ENCODE measurements around the gene C11orf68.

Gene C11orf68

DNA sequence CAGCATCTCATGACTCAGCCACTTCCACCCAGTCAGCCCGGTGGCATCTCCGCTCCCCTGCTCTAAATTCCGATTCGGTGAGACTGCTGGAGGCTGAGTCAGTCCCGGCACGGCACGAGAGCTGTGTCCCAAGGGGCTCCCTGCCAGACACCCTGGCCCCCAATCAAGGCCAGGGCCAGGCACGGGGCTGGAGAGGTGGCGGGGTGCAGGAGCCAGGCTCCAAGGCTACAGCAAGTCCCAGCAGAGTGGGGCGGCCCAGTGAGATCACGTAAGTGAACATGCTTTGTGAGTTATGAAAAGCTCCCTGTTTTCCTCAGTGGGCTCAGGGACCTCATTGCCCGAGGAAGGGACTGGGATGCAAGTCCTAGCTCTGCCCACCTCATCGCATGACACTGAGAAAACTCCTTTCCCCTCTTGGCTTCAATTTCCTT lies 3.0 kb downstream of the C11orf68 start:
- no peak overlapping the region for H3K4me3 ChIP-seq (ENCODE audit: insufficient read depth, low read depth, low read length, poor library complexity, severe bottlenecking)
- H3K36me3 ChIP-seq (ENCODE audit: control insufficient read depth, insufficient read depth, low read length), result no peaks in the 10 kb centered on the region
- peaks cover 28% of the 10 kb centered on the region for H3K4me1 ChIP-seq (ENCODE audit: control insufficient read depth, insufficient read depth, low read length, poor library complexity, severe bottlenecking)
- H3K27me3 ChIP-seq (replicated peaks; ENCODE audit: control insufficient read depth, insufficient read depth, low read length, poor library complexity, severe bottlenecking), result no peaks in the 10 kb centered on the region
- H3K9me3 ChIP-seq (ENCODE audit: control insufficient read depth, low read length), result no peaks in the 10 kb centered on the region
- no peak for DNase-seq
- no peak overlapping the region for H3K27ac ChIP-seq (ENCODE audit: insufficient read depth, low read length, poor library complexity, severe bottlenecking)

DNA sequence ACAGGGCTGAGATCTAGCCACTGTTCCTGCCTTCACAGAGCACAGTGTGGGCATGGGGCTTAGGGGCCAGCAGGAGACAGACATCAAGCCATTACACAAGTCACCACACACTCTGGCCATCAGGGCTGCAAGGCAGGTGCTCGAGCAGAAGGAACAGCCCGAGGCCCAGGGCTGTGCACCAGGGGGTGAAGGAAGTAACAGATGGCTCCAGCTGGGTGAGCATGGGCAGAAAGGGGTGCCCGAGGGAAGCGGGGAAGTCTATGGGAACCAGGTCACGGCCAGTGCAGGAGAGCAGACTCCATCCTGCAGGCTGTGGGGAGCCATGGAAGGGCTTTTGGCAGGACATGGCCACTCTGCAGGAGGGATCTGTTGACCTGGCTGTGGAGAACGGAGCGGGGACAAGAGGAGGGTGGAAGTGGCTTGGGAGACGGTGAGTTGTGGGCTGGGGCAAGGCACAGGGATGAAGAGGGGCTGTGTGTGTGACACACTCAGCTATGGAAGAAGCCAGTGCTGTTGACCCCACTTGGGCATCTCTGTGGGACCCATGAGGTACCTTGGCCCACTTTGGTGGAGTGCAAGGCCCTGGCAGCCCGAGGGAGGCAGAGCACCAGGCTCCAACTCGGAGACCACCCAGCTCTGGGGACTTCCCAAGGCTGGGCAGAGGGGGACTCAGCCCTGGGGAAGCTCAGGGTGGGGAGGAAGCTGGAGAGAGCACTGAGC lies 3.6 kb downstream of the C11orf68 start:
- H3K27me3 ChIP-seq (replicated peaks; ENCODE audit: control insufficient read depth, insufficient read depth, low read length, poor library complexity, severe bottlenecking), result no peaks in the 10 kb centered on the region
- H3K4me1 ChIP-seq (ENCODE audit: control insufficient read depth, insufficient read depth, low read length, poor library complexity, severe bottlenecking), result peaks cover 22% of the 10 kb centered on the region
- no peaks in the 10 kb centered on the region for H3K9me3 ChIP-seq (ENCODE audit: control insufficient read depth, low read length)
- DNase-seq, result no peak
- H3K36me3 ChIP-seq (ENCODE audit: control insufficient read depth, insufficient read depth, low read length), result no peaks in the 10 kb centered on the region
- H3K4me3 ChIP-seq (ENCODE audit: insufficient read depth, low read depth, low read length, poor library complexity, severe bottlenecking), result no peak overlapping the region
- H3K27ac ChIP-seq (ENCODE audit: insufficient read depth, low read length, poor library complexity, severe bottlenecking), result no peak overlapping the region

DNA sequence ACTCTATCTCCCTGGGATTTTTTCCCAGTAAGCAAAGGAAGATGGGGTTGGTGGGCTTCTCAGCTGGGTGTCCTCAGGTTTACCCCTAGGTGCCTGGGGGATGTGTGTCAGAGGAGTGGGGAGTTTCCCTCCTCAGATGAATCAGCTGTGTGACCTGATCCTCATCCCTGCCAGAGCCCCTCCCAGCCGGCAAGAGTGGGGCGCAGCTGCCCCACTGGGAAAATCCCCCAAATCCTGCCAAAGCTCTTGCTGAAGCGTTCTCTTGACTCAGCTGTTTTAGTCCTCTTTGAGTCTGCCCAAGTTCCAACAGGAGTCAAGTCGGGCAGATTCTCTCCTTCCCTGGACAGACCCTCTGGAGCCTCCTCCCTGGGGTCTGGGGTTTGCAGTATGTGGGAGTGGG lies 6.0 kb downstream of the C11orf68 start:
- no peak for DNase-seq
- H3K9me3 ChIP-seq (ENCODE audit: control insufficient read depth, low read length), result no peaks in the 10 kb centered on the region
- H3K36me3 ChIP-seq (ENCODE audit: control insufficient read depth, insufficient read depth, low read length), result no peaks in the 10 kb centered on the region
- H3K27ac ChIP-seq (ENCODE audit: insufficient read depth, low read length, poor library complexity, severe bottlenecking), result no peak overlapping the region
- H3K4me3 ChIP-seq (ENCODE audit: insufficient read depth, low read depth, low read length, poor library complexity, severe bottlenecking), result no peak overlapping the region
- H3K4me1 ChIP-seq (ENCODE audit: control insufficient read depth, insufficient read depth, low read length, poor library complexity, severe bottlenecking), result peaks cover 12% of the 10 kb centered on the region
- H3K27me3 ChIP-seq (replicated peaks; ENCODE audit: control insufficient read depth, insufficient read depth, low read length, poor library complexity, severe bottlenecking), result no peaks in the 10 kb centered on the region

DNA sequence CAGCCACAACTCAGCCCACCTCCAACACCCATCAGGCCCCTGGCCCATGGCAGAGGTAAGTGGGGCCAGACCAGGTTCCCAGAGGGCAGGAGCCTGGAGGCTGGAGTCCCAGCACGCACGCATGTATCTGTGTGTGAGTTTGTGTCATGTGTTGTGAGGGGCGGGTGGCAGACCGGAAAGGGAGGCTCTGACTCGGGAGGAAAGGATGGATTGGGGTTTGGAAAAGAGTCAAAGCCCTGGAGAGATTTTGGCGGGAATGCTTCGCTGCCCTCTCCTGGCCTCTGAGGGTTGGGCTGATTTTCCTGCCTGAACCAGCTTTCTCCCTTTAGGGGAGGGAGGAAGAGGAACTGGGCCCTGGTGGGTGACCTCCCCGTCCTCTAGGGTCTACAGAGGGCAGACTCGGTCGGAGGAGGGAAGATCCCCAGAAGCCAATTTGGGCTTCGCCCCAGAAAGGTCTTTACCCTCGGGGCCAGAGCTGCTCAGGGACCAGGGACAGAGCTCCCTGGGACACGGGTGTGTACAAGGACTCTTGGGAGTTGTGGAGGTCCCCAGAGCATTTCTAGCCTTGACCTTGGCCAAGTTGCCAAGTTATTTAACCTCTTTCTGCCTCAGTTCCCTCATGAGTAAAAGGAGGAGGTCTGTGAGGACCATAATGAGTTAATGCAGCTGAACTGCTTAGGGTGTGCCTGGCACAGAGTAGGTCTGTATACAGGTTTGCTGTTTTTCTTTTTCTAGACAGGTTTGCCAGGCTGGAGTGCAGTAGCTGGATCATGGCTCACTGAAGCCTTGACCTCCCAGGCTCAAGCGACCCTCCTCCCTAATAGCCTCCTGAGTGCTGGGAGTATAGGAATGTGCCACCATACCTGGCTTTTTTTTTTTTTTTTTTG lies 6.9 kb downstream of the C11orf68 start:
- peaks cover 2% of the 10 kb centered on the region for H3K4me1 ChIP-seq (ENCODE audit: control insufficient read depth, insufficient read depth, low read length, poor library complexity, severe bottlenecking)
- H3K4me3 ChIP-seq (ENCODE audit: insufficient read depth, low read depth, low read length, poor library complexity, severe bottlenecking), result no peak overlapping the region
- H3K9me3 ChIP-seq (ENCODE audit: control insufficient read depth, low read length), result no peaks in the 10 kb centered on the region
- no peaks in the 10 kb centered on the region for H3K36me3 ChIP-seq (ENCODE audit: control insufficient read depth, insufficient read depth, low read length)
- no peak overlapping the region for H3K27ac ChIP-seq (ENCODE audit: insufficient read depth, low read length, poor library complexity, severe bottlenecking)
- no peaks in the 10 kb centered on the region for H3K27me3 ChIP-seq (replicated peaks; ENCODE audit: control insufficient read depth, insufficient read depth, low read length, poor library complexity, severe bottlenecking)
- DNase-seq, result no peak

DNA sequence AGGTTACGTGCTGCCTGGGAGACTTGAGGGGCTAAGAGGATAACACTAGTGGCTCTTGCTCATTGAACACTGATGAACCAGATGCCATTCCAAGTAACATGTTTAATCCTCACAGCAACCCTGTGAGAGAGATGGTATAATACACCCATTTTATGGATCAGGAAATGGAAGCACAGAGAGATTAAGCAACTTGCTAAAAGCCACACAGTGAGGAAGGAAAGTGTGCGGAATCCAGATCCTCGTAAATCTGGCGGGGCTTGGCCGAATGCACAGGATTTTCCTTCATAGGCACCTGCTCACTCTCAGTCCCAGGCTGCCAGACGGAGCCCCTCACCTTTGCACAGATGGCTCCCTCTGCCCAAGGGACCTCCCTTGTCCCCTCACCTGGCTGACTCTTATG lies 11.0 kb downstream of the C11orf68 start:
- no peak overlapping the region for H3K4me3 ChIP-seq (ENCODE audit: insufficient read depth, low read depth, low read length, poor library complexity, severe bottlenecking)
- no peaks in the 10 kb centered on the region for H3K36me3 ChIP-seq (ENCODE audit: control insufficient read depth, insufficient read depth, low read length)
- no peaks in the 10 kb centered on the region for H3K27me3 ChIP-seq (replicated peaks; ENCODE audit: control insufficient read depth, insufficient read depth, low read length, poor library complexity, severe bottlenecking)
- H3K27ac ChIP-seq (ENCODE audit: insufficient read depth, low read length, poor library complexity, severe bottlenecking), result no peak overlapping the region
- H3K9me3 ChIP-seq (ENCODE audit: control insufficient read depth, low read length), result no peaks in the 10 kb centered on the region
- DNase-seq, result no peak
- H3K4me1 ChIP-seq (ENCODE audit: control insufficient read depth, insufficient read depth, low read length, poor library complexity, severe bottlenecking), result no peaks in the 10 kb centered on the region

DNA sequence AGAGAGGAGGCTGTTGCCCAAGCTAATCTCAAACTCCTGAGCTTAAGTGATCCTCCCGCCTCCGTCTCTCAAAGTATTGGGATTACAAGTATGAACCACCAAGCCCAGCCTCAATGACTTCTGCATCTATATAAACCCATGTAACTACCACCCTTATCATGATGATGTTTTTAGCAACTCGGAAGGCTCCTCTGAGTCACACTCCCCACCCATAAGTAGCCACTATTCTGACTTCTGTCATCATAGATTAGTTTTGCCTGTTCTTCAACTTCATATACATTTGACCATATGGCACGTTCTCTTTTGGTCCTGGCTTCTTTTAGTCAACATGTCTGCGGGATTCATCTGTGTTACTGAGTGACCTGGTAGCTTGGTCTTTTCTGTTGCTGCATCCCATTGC lies 12.3 kb downstream of the C11orf68 start:
- H3K36me3 ChIP-seq (ENCODE audit: control insufficient read depth, insufficient read depth, low read length), result no peaks in the 10 kb centered on the region
- H3K27me3 ChIP-seq (replicated peaks; ENCODE audit: control insufficient read depth, insufficient read depth, low read length, poor library complexity, severe bottlenecking), result no peaks in the 10 kb centered on the region
- DNase-seq, result no peak
- H3K4me1 ChIP-seq (ENCODE audit: control insufficient read depth, insufficient read depth, low read length, poor library complexity, severe bottlenecking), result no peaks in the 10 kb centered on the region
- H3K4me3 ChIP-seq (ENCODE audit: insufficient read depth, low read depth, low read length, poor library complexity, severe bottlenecking), result no peak overlapping the region
- no peaks in the 10 kb centered on the region for H3K9me3 ChIP-seq (ENCODE audit: control insufficient read depth, low read length)
- no peak overlapping the region for H3K27ac ChIP-seq (ENCODE audit: insufficient read depth, low read length, poor library complexity, severe bottlenecking)

DNA sequence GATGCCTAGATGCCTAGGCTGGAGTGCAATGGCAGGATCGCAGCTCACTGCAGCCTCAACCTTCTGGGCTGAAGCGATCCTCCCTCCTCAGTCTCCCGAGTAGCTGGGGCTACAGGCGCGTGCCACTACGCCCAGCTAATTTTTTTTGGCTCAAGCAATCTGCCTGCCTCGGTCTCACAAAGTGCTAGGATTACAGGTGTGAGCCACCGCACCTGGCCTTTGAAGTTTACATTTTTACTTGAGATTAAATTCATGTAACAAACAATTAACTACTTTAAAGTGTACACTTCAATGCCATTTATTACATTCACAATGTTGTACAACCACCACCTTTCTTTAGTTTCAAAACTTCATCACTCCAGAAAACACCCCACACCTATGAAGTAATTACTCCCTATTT lies 15.1 kb downstream of the C11orf68 start:
- peaks cover 11% of the 10 kb centered on the region for H3K27me3 ChIP-seq (replicated peaks; ENCODE audit: control insufficient read depth, insufficient read depth, low read length, poor library complexity, severe bottlenecking)
- DNase-seq, result no peak
- H3K36me3 ChIP-seq (ENCODE audit: control insufficient read depth, insufficient read depth, low read length), result no peaks in the 10 kb centered on the region
- H3K9me3 ChIP-seq (ENCODE audit: control insufficient read depth, low read length), result no peaks in the 10 kb centered on the region
- H3K27ac ChIP-seq (ENCODE audit: insufficient read depth, low read length, poor library complexity, severe bottlenecking), result no peak overlapping the region
- H3K4me1 ChIP-seq (ENCODE audit: control insufficient read depth, insufficient read depth, low read length, poor library complexity, severe bottlenecking), result peaks cover 18% of the 10 kb centered on the region
- H3K4me3 ChIP-seq (ENCODE audit: insufficient read depth, low read depth, low read length, poor library complexity, severe bottlenecking), result no peak overlapping the region

DNA sequence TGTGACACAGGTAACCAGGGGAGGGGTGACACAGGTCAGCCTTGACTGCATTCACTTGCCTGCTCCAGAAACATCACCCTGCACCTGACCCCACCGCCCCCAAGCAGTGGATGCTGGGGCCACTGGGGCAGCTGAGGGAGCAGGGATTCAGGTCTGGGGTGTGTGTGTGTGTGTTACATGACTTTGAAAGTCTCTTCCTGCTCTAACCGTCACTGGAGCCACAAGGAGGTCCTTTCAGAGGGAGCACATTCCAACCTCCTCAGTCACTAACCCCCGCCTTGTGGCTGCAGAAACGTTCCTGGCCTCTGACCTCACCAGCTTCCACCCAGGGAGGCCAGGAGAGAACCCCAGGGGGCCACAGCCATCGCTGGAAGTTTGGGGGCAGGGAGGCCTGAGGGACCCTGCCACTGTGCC lies 15.8 kb downstream of the C11orf68 start:
- no peak for DNase-seq

DNA sequence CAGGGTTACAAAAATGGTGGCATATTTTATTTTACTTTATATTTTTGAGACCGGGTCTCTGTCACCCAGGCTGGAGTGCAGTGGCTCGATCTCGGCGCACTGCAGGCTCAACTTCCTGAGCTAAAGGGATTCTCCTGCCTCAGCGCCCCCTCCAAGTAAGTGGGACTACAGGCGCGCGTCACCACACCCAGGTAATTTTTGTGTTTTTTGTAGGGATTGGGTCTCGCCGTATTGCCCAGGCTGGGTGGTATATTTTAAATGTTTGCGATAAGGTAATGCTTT lies 18.0 kb downstream of the C11orf68 start:
- Histone ChIP-seq H3K36me3 (ENCODE audit: control insufficient read depth, insufficient read depth, low read length) (no peaks in the 10 kb centered on the region), H3K9me3 (ENCODE audit: control insufficient read depth, low read length) (no peaks in the 10 kb centered on the region), H3K4me1 (ENCODE audit: control insufficient read depth, insufficient read depth, low read length, poor library complexity, severe bottlenecking) (peaks cover 19% of the 10 kb centered on the region), H3K27me3 (replicated peaks; ENCODE audit: control insufficient read depth, insufficient read depth, low read length, poor library complexity, severe bottlenecking) (peaks cover 11% of the 10 kb centered on the region), H3K4me3 (ENCODE audit: insufficient read depth, low read depth, low read length, poor library complexity, severe bottlenecking) (no peak overlapping the region), H3K27ac (ENCODE audit: insufficient read depth, low read length, poor library complexity, severe bottlenecking) (no peak overlapping the region)
- no peak for DNase-seq

More for the DNA sequence above, 15.8 kb downstream of the C11orf68 start:
- Histone ChIP-seq H3K4me1 (ENCODE audit: control insufficient read depth, insufficient read depth, low read length, poor library complexity, severe bottlenecking) (peaks cover 19% of the 10 kb centered on the region), H3K9me3 (ENCODE audit: control insufficient read depth, low read length) (no peaks in the 10 kb centered on the region), H3K27ac (ENCODE audit: insufficient read depth, low read length, poor library complexity, severe bottlenecking) (no peak overlapping the region), H3K27me3 (replicated peaks; ENCODE audit: control insufficient read depth, insufficient read depth, low read length, poor library complexity, severe bottlenecking) (peaks cover 11% of the 10 kb centered on the region), H3K36me3 (ENCODE audit: control insufficient read depth, insufficient read depth, low read length) (no peaks in the 10 kb centered on the region), H3K4me3 (ENCODE audit: insufficient read depth, low read depth, low read length, poor library complexity, severe bottlenecking) (no peak overlapping the region)

All from effector memory CD4-positive, alpha-beta T cell (primary cell).